NB4 (cell line): ENCODE measurements around the gene EML4.

Source experiments
- MYC ChIP-seq: IDR thresholded peaks from 2 replicates; pipeline ENCODE4 v1.6.1; 2011; ENCODE audit warnings: low read depth, low read length
- POLR2A ChIP-seq: IDR thresholded peaks from 2 replicates; pipeline ENCODE4 v1.6.1; 2011; ENCODE audit warnings: mild to moderate bottlenecking; ENCODE audit not compliant: insufficient read length; ENCODE audit errors: extremely low read depth
- TF ChIP-seq, protein P1 (sequence below): IDR thresholded peaks from one replicate; pipeline ENCODE4 v1.5.1; 2012; ENCODE audit warnings: low read depth, low read length

DNA sequence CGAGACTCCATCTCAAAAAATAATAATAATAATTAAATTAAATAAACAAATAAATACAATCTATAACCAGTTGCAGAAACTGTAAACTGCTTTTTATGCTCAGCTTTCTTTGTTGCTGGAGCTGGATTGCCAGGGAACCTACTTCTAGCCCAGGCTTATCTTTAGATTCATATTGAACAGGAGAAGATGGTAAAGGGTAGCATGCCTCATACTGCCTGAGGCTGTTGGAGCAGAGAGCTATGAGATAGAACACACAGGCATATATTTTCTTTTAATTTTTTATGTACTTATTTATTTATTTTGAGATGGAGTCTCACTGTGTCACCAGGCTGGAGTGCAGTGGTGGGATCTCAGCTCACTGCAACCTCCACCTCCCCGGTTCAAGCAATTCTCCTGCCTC is 28.7 kb upstream of the EML4 start:
- no peak for TF ChIP-seq MYC
- TF ChIP-seq, protein P1, sequence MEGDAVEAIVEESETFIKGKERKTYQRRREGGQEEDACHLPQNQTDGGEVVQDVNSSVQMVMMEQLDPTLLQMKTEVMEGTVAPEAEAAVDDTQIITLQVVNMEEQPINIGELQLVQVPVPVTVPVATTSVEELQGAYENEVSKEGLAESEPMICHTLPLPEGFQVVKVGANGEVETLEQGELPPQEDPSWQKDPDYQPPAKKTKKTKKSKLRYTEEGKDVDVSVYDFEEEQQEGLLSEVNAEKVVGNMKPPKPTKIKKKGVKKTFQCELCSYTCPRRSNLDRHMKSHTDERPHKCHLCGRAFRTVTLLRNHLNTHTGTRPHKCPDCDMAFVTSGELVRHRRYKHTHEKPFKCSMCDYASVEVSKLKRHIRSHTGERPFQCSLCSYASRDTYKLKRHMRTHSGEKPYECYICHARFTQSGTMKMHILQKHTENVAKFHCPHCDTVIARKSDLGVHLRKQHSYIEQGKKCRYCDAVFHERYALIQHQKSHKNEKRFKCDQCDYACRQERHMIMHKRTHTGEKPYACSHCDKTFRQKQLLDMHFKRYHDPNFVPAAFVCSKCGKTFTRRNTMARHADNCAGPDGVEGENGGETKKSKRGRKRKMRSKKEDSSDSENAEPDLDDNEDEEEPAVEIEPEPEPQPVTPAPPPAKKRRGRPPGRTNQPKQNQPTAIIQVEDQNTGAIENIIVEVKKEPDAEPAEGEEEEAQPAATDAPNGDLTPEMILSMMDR: no peak
- no peak for TF ChIP-seq POLR2A
